Transverse colon (tissue), 4 donors: Measurements from ENCODE around the gene CES2. TPM values are rescaled to one million over a fixed set of nuclear protein-coding genes. Genes with fewer than 3 reads are reported as not detected.

Source experiments
- DNase-seq: peaks from one replicate; pipeline ENCODE4 v3.0.0-alpha.2; 2019
- H3K27ac ChIP-seq, 4 donors: fragments of 200-600 bp; sonication (generic); 2 replicates each; pipeline ENCODE4 v1.5.1; 2016 to 2018; ENCODE audit warnings: inconsistent platforms in 4 of 4
- H3K27me3 ChIP-seq: fragments of 200-600 bp; sonication (generic); 2 replicates; pipeline ENCODE4 v1.5.1; 2017; ENCODE audit warnings: inconsistent platforms
- H3K36me3 ChIP-seq, 4 donors: fragments of 200-600 bp; sonication (generic); 2 replicates each; pipeline ENCODE4 v1.5.1; 2017 to 2019; ENCODE audit warnings: inconsistent platforms in 4 of 4
- H3K4me1 ChIP-seq, 4 donors: fragments of 200-600 bp; sonication (generic); 2 replicates each; pipeline ENCODE4 v1.5.1; 2017 to 2020; ENCODE audit warnings: inconsistent platforms in 4 of 4
- H3K4me3 ChIP-seq, 4 donors: fragments of 200-600 bp; sonication (generic); 1 replicate in 1 of 4; 2 replicates in 3 of 4; pipeline versions ENCODE4 v1.5.1 to v1.6.1; 2017 to 2019; ENCODE audit warnings: inconsistent platforms in 4 of 4
- H3K9me3 ChIP-seq, 2 donors: fragments of 200-600 bp; sonication (generic); 2 replicates each; pipeline ENCODE4 v1.5.1; 2017 to 2019; ENCODE audit warnings: inconsistent platforms in 2 of 2
- CTCF ChIP-seq, 5 experiments: fragments of 200-600 bp in 3 of 5; fragments of 450-650 bp in 2 of 5; sonication (generic) in 3 of 5; IDR thresholded peaks; 1 replicate in 2 of 5; 2 replicates in 3 of 5; pipeline ENCODE4 v1.5.1; 2016 to 2017; ENCODE audit warnings: antibody characterized with exemption in 5 of 5, inconsistent platforms in 3 of 5, mild to moderate bottlenecking in 2 of 5, moderate library complexity in 1 of 5
- EP300 ChIP-seq: sonication (generic); formaldehyde crosslinking; IDR thresholded peaks from one replicate; pipeline ENCODE4 v1.6.1; 2017; ENCODE audit warnings: antibody characterized with exemption, low read depth
- POLR2A ChIP-seq: fragments of 450-650 bp; IDR thresholded peaks from one replicate; pipeline ENCODE4 v1.6.1; 2016; ENCODE audit warnings: antibody characterized with exemption, mild to moderate bottlenecking, moderate library complexity
- POLR2AphosphoS5 ChIP-seq, 3 donors: sonication (generic); formaldehyde crosslinking; IDR thresholded peaks; one replicate each; pipeline ENCODE4 v1.6.1; 2016; ENCODE audit warnings: antibody characterized with exemption in 3 of 3
- WGBS, 2 donors: methylation state at CpG; one replicate each; pipeline ENCODE4 v1.1.5; 2018; ENCODE audit warnings: low coverage in 1 of 2; 5-methylcytosine and 5-hydroxymethylcytosine counted together
- in situ Hi-C, 4 donors: fragments of 200-750 bp; cut with MboI; loops; one replicate each; pipeline versions ENCODE4 v1.15.0 to v1.15.1; 2017; ENCODE audit warnings: low sequenced_read_pairs in 3 of 4, low pct_ligation_motif_present in 1 of 4, low pct_unique_long_range_greater_than_20kb in 1 of 4
- intact Hi-C: fragments of 100-400 bp; cut with DNase I; formaldehyde crosslinking; loops from one replicate; pipeline ENCODE4 v1.15.1; 2023; ENCODE audit warnings: low total_unique reads
- total RNA-seq, 4 donors: library from RNA; depleted of rRNA; stranded (reverse); fragments of >200 nt; gene quantifications; one replicate each; pipeline ENCODE4 v1.1.0, GENCODE V29; 2016

CES2 gene
- total RNA-seq, 4 donors from 2014 or later: 462 to 1,338 (median 921) TPM

- Histone ChIP-seq H3K36me3 (peaks cover 0 to 5% (median 2%) of the 10 kb centered on the region in 4 donors), H3K4me1 (no peaks in the 10 kb centered on the region), H3K27ac (no peak overlapping the region), H3K27me3 (no peaks in the 10 kb centered on the region), H3K4me3 (no peak overlapping the region), H3K9me3 (no peaks in the 10 kb centered on the region)
- TF ChIP-seq POLR2AphosphoS5 (IDR thresholded peaks at IDR 0.05): no peak
- TF ChIP-seq POLR2A: no peak
- no peak for TF ChIP-seq EP300
- no peak for TF ChIP-seq CTCF (IDR thresholded peaks at IDR 0.05)
- intact Hi-C loops: no loop called here
- in situ Hi-C loops: no loop called here
- DNase-seq: no peak
- 93 to 100% methylated on average over 2 to 6 of the region's 6 CpGs for WGBS, 2 donors
These were observed 46.4 kb upstream of the CES2 start for GRCh38 chr16:66888647-66889615.

- Histone ChIP-seq H3K9me3 (no peaks in the 10 kb centered on the region), H3K4me3 (no peak overlapping the region), H3K36me3 (peaks cover 0 to 5% (median 2%) of the 10 kb centered on the region in 4 donors), H3K27ac (no peak overlapping the region), H3K27me3 (no peaks in the 10 kb centered on the region), H3K4me1 (no peaks in the 10 kb centered on the region)
- 78 to 82% methylated on average over 3 to 4 of the region's 4 CpGs for WGBS, 2 donors
- no peak for DNase-seq
- TF ChIP-seq POLR2AphosphoS5 (IDR thresholded peaks at IDR 0.05) (no peak), CTCF (IDR thresholded peaks at IDR 0.05) (no peak), POLR2A (no peak), EP300 (no peak)
- in situ Hi-C loops: no loop called here
- intact Hi-C loops: no loop called here
These were observed 45.7 kb upstream of the CES2 start for GRCh38 chr16:66889622-66890021.

- peaks cover 0 to 5% (median 0%) of the 10 kb centered on the region in 4 donors for H3K36me3 ChIP-seq
- H3K4me1 ChIP-seq: peaks cover 0 to 6% (median 6%) of the 10 kb centered on the region in 4 donors
- no peak for DNase-seq
- no peaks in the 10 kb centered on the region for H3K27me3 ChIP-seq
- WGBS, 2 donors: 91 to 94% methylated on average over 1 to 2 of the region's 2 CpGs
- H3K27ac ChIP-seq: no peak overlapping the region
- no peak for TF ChIP-seq CTCF (IDR thresholded peaks at IDR 0.05)
- H3K4me3 ChIP-seq: no peak overlapping the region
- no peaks in the 10 kb centered on the region for H3K9me3 ChIP-seq
- intact Hi-C loops: no loop called here
- in situ Hi-C loops: no loop called here
These were observed 44.5 kb upstream of the CES2 start for GRCh38 chr16:66890799-66891198.

GRCh38 chr16:66891360-66891759 lies 44.0 kb upstream of the CES2 start:
- H3K4me1 ChIP-seq: peaks cover 0 to 12% (median 10%) of the 10 kb centered on the region in 4 donors
- WGBS, 2 donors: 90% methylated on average over 4 of the region's 4 CpGs; no CpG with 5 or more reads in 1 of the 2 donors
- no peaks in the 10 kb centered on the region for H3K9me3 ChIP-seq
- no peak overlapping the region for H3K27ac ChIP-seq
- intact Hi-C loops (no loop called here), in situ Hi-C loops (no loop called here)
- DNase-seq: no peak
- no peak overlapping the region for H3K4me3 ChIP-seq
- H3K36me3 ChIP-seq: peaks cover 0 to 4% (median 0%) of the 10 kb centered on the region in 4 donors
- TF ChIP-seq EP300: no peak
- TF ChIP-seq POLR2AphosphoS5 (IDR thresholded peaks at IDR 0.05): no peak
- no peak for TF ChIP-seq CTCF (IDR thresholded peaks at IDR 0.05)
- TF ChIP-seq POLR2A: no peak
- no peaks in the 10 kb centered on the region for H3K27me3 ChIP-seq
